Globus pallidus (tissue), 1 donor: ENCODE results near the gene TC2N.
A peak's percentile ranks its signal among the peaks of the same experiment; 100 is the strongest.
"Not testable (repeated sequence)": the region's sequence is repeated elsewhere in the genome, so short reads cannot be mapped to it uniquely, and the experiment has no call there.

Source experiments
- DNase-seq: peaks from one replicate; pipeline ENCODE4 v3.0.0-alpha.2; 2015; ENCODE audit warnings: low spot score

TC2N gene

DNA sequence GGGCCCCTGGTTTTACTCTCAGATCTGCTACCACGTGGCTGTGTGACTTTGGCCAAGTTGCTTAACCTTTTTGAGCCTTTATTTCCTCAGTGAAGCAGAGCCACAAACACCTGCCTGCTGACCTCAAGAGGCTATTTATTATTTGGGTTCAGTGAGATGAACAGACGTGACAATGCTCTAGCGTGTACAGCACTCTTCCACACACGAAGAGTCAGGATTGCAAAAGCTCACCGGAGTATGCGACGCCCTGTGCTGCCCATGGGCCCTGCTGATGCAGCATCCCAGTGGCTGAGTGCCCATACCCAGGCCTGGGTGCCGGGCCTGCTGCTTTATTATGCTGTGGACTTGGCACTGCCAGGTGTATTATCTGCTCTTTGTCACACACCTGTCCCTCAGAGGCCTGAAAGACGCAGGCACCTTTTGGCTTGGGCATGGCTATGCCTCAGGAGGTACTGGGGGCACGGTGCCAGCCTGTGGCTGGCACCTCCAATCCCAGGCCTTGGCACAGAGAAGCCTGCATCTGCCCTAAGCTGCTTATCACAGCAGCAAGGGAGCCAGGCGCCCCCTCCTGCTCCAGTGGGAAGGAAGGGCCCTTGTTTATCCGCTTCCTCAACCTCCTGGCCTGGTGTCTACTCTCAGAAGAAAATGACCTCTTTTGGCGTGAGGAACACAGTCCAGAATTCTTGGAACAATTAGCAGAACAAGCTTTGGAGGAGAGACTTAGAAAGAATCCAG is 22.3 kb upstream of the TC2N start:
- DNase-seq = peak; percentile 75

DNA sequence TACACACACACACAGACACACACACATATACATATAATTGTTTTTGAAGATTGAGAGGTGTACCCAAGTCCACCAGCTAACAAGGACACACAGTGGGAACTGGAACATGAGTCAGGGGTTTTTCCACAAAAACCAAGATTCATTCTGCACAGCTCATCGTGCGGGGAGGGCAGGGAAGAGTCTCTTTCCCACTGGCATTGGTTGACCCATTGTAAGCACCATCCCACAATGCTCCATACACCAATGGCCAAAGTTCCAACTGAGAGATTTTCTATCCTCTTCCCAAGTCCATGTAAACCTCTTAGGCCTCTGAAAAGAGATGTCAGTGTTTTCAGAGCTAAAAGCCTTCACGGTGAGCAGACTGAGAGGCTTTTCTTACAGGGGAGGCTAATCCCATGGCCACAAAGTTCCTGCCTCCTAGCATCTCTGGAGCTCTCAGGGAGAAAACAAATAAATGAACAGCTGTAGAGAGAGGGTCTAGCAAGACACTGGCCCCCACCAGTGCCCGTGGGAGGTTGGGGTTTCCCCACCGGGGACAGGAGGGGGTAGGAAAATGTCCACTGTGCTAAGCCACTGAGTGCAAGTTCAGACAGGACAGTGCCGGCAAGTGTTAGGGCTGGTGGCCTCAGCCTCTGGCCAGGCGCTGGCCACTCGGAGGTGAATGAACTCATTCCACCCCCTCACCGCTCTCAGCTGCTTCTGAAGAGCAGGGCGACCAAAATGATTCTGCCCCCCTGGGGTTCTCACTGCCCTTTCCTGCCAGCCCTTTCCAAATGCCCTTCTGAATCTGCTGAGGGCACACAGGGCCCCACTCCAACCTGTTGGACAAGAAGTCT is 21.5 kb upstream of the TC2N start:
- peak; percentile 65 for DNase-seq

DNA sequence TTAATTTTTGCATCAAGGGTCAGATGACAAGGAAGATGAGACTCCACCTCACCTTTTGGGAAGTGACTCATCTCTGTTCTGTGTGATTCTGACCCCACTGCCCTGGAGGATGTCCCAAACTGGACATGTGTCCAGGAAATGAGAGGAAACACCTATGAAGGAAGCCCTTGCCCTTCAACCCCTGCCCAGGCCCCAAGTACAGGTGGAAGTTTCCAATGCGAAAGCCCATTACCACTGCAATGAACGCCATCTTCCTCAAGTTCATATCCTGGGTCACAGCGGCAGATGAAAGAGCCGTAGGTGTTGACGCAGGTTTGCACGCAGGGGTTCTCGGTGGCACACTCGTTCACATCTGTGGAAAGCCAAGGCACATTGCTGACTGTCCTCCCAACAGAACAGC is 19.6 kb upstream of the TC2N start:
- DNase-seq = no peak

DNA sequence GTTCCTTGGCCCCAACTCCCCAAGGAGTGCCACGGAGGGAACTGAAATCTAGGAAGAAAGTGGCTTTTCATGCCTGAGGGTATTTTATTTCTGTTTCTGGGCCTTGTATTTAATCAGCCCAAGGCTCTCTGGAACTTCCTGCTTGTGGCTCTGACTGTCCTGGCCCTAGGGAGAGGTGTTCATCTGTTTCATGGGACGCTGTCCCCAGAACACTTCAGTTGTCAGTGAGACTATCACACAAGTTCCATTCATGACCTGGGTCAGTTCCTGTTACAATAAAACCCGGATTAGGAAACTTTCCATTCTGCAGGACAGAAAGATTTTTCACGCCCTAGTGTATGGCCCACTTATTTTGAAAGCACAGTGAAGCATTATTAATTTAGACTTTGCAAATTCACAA is 18.5 kb upstream of the TC2N start:
- DNase-seq = no peak

- no peak for DNase-seq
Observed at GRCh38 chr14:91885113-91885712, 17.9 kb upstream of the TC2N start.

DNA sequence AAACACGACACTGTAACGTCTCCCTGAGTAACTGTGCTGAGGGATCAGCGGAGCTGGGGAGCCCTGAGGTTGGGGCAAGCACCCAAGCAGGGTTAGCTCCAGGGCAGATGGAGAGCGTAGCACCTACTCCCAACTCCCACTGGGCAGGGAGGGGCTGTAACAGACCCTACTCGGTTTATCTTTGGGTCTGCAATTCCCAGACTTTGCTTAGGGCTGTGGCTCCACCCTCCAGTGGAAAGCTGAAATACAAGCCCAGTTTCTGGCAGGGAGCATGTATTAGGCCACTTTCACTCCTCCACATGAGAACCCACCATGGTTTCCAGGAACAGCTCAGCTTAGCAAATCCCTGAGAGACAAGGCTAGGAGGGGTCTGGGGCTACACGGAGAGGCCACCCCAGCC is 17.3 kb upstream of the TC2N start:
- DNase-seq = no peak

GRCh38 chr14:91883753-91884152 is 16.4 kb upstream of the TC2N start:
- DNase-seq = no peak

DNA sequence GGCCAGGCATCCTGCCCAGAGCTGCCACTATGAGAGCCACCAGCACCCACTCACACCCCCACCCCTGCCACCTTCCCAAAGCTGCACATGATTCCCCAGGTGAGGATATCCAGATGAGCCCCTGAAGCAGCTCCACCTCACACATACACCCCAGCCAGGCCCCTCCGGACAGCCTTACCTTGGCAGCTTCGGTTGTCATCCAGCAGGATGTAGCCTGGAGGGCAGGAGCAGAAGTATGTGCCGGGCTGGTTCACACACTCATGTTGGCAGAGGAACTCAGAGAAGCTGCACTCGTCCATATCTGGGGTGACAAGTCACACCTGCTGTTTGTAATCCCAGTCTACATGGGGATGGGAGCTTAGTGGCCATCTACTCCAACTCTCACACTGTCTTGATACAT is 15.4 kb upstream of the TC2N start:
- DNase-seq = no peak

- DNase-seq = no peak
Observed at GRCh38 chr14:91882369-91882768, 15.0 kb upstream of the TC2N start.

- no peak for DNase-seq
Observed at GRCh38 chr14:91879196-91879595, 11.9 kb upstream of the TC2N start.

GRCh38 chr14:91878274-91878673 is 10.9 kb upstream of the TC2N start:
- DNase-seq = no peak

DNA sequence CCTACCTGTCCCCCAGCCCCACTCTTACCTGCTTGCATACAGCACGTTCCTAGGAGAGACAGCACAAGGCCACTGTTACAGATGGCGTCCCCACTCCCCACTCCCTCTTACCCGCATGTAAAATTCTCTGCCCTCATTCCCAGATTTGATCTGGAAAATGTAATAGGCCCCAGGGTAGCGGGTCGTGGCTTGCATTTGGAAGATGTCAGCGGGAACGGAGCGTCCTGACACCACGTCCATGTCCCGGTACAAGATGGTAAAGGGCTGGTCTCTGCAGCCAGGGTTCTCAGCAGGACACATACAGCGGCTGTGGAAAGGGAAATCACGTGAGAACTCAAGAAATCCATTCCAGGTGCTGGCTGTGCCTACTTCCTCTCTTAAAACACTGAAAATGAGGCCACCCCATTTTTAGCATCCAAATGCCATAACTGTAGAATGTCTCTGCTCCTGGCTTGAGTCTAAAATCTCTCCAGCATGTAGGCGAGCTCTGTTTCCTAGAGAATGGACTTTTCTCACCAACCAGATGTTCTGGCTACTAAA is 10.1 kb upstream of the TC2N start:
- no peak for DNase-seq

GRCh38 chr14:91876492-91876891 is 9.2 kb upstream of the TC2N start:
- no peak for DNase-seq

DNA sequence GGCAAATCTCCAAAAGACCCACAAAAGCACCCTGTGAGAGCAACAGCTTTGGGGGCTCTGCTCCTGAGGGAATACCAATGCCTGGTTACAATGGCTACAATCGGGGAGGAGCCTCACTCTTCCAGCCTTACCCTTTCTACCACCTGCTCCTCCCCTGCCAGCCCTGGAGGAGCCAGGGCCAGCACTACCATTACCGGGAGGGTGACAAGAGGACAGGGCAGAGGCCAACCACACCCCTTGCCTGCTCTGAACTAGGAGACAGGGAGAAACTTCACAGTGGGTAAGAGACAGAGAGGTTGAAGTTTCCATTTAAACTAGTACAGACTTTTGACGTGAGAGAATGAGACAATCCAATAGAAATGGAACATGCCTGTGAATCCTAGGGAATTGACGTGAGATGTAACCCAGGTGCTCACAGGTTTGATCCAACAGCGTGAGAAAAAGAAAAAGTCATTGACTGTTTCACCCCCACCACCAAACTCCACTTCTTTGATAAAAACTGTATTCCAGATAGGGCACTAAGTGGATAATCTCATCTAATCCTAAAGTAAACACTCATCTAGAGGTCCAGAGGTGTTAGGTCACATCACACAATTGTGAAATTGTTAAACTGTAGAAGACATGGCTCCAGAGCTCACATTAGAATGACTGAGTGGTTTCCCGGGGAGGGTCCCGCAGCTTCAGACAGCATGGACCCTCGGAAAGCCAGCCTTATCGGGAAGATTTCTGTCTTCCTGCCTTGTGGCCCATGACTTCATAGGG is 8.4 kb upstream of the TC2N start:
- no peak for DNase-seq

DNA sequence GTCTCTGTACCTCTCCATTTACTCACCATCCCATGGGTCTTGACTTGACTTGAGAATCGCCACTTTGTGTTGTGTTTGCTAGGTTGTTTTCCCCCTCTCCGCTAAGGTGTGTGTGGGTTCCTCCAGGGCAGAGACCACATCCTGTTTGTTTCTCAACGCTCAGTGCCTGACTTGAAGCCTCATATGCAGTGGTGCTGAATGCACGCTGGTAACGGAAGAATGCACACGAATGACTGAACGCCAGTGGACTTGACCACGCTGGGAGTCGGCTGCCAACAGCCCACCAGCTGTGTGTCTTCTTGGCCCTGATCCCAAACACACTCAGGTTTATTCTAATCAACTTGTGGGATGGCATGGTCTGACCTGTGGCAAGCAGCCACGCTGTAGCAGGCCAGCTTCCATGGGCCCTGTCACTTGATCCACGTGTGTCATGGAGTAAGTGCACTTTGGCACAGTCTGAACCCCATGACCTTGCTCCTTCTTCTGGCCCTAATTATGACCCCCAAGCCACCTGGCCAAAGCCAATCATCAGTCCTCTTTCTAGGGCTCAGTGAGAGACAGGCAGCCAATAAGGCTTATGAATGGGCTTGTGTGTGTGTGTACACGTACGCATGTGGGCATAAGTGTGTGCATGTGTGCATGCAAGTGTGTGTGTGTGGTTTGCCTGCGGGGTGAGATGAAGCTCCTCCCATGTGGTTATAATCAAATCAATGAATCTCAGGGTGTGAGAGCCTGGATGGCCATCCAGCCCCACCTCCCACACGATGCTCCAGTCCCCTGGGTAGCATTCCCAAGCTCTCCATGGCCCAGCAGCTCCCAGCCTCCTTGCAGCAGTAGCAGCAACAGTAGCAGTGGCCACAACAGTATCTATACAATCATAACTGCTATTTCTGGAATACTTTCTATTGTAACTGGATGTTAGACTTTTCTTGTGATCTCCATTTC is 6.4 kb upstream of the TC2N start:
- no peak for DNase-seq

GRCh38 chr14:91872517-91873470 is 5.5 kb upstream of the TC2N start:
- no peak for DNase-seq

GRCh38 chr14:91872011-91872501 is 4.7 kb upstream of the TC2N start:
- no peak for DNase-seq

DNA sequence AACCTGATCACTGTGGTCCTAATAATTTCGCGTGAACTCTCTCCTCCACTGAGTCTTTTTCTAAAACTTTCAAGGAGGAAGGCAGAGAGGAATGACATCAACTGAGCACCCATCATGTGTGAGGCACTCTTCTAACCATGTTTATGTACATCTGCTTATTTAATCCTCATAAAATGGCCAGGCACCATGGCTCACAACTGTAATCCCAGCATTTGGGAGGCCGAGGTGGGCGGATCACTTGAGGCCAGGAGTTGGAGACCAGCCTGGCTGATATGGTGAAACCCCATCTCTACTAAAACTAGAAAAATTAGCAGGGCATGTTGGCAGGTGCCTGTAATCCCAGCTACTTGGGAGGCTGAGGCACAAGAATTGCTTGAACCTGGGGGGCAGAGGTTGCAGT is 4.1 kb upstream of the TC2N start:
- not testable (repeated sequence) for DNase-seq

GRCh38 chr14:91870890-91871289 is 3.6 kb upstream of the TC2N start:
- DNase-seq = no peak

DNA sequence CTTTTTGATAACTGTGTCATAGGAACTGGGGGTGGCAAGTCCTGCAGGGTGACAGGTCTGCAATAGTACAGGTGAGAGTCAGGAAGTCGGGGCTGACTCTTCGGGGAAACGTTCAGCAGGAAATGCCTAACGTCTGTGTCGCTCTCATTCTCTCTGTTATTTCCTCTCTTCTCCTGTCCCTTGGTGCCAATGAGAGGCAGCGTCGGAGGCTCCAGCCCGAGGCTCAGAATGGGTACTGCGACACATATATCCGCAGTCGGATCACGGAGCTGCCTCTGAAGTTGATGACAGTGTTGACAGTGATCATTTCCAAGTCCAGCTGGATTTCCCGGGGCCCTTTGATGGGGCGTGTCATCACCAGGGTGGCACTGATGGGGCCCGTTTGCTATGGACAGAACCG is 2.7 kb upstream of the TC2N start:
- DNase-seq = no peak
